Muscle layer of duodenum (tissue), 2 donors: Measurements from ENCODE around the gene PFKP.

Source experiments
- H3K27ac ChIP-seq: one replicate; pipeline ENCODE4 v1.7.0; 2013; ENCODE audit warnings: mild to moderate bottlenecking, low read length
- H3K27me3 ChIP-seq: one replicate; pipeline ENCODE4 v1.7.0; 2013; ENCODE audit warnings: low read depth, mild to moderate bottlenecking, control low read depth, low read length
- H3K36me3 ChIP-seq, 2 donors: one replicate each; pipeline ENCODE4 v1.7.0; 2013; ENCODE audit warnings: low read length in 2 of 2, control low read depth in 1 of 2, mild to moderate bottlenecking in 1 of 2; ENCODE audit not compliant: insufficient read depth in 2 of 2, control insufficient read depth in 1 of 2
- H3K4me1 ChIP-seq, 2 donors: one replicate each; pipeline ENCODE4 v1.7.0; 2013; ENCODE audit warnings: low read length in 2 of 2, mild to moderate bottlenecking in 2 of 2, control low read depth in 1 of 2, moderate library complexity in 1 of 2; ENCODE audit not compliant: insufficient read depth in 2 of 2, control insufficient read depth in 1 of 2
- H3K4me3 ChIP-seq, 2 donors: one replicate each; pipeline ENCODE4 v1.7.0; 2013; ENCODE audit warnings: low read length in 2 of 2, low read depth in 1 of 2, mild to moderate bottlenecking in 1 of 2
- H3K9me3 ChIP-seq, 2 donors: one replicate each; pipeline ENCODE4 v1.7.0; 2013; ENCODE audit warnings: low read length in 2 of 2, control low read depth in 1 of 2, mild to moderate bottlenecking in 1 of 2; ENCODE audit not compliant: control insufficient read depth in 1 of 2
- donor health status: healthy.

Gene PFKP

GRCh38 chr10:3062502-3063186, 4.7 kb upstream of the PFKP start:
- H3K27ac ChIP-seq, result no peak overlapping the region
- H3K9me3 ChIP-seq, result no peaks in the 10 kb centered on the region
- peaks cover 0 to 10% of the 10 kb centered on the region in 2 donors for H3K4me1 ChIP-seq
- peaks cover 5% of the 10 kb centered on the region for H3K27me3 ChIP-seq
- no peaks in the 10 kb centered on the region for H3K36me3 ChIP-seq
- H3K4me3 ChIP-seq, result no peak overlapping the region

- H3K27me3 ChIP-seq, result peaks cover 5% of the 10 kb centered on the region
- H3K27ac ChIP-seq, result no peak overlapping the region
- H3K4me3 ChIP-seq, result no peak overlapping the region
- no peaks in the 10 kb centered on the region for H3K9me3 ChIP-seq
- peaks cover 0 to 14% of the 10 kb centered on the region in 2 donors for H3K4me1 ChIP-seq
- H3K36me3 ChIP-seq, result no peaks in the 10 kb centered on the region
Measured at GRCh38 chr10:3064423-3064822, 2.9 kb upstream of the PFKP start.

- Histone ChIP-seq H3K27ac (no peak overlapping the region), H3K4me1 (peaks cover 0 to 20% of the 10 kb centered on the region in 2 donors), H3K36me3 (no peaks in the 10 kb centered on the region), H3K4me3 (no peak overlapping the region), H3K9me3 (no peaks in the 10 kb centered on the region), H3K27me3 (peaks cover 5% of the 10 kb centered on the region)
Measured at GRCh38 chr10:3065622-3066021, 1.7 kb upstream of the PFKP start.

GRCh38 chr10:3066317-3067117, 831 bp upstream of the PFKP start:
- peak overlapping the region in 1 of 2 donors; percentile 86 for H3K4me3 ChIP-seq
- no peaks in the 10 kb centered on the region for H3K36me3 ChIP-seq
- H3K27me3 ChIP-seq, result peaks cover 5% of the 10 kb centered on the region
- peaks cover 0 to 20% of the 10 kb centered on the region in 2 donors for H3K4me1 ChIP-seq
- H3K9me3 ChIP-seq, result no peaks in the 10 kb centered on the region
- no peak overlapping the region for H3K27ac ChIP-seq

GRCh38 chr10:3067859-3068179, 471 bp downstream of the PFKP start:
- H3K36me3 ChIP-seq, result no peaks in the 10 kb centered on the region
- H3K4me3 ChIP-seq, result peak overlapping the region; percentile 69 to 86
- H3K27me3 ChIP-seq, result peaks cover 5% of the 10 kb centered on the region
- H3K4me1 ChIP-seq, result peaks cover 0 to 21% of the 10 kb centered on the region in 2 donors
- H3K27ac ChIP-seq, result no peak overlapping the region
- H3K9me3 ChIP-seq, result no peaks in the 10 kb centered on the region

- no peaks in the 10 kb centered on the region for H3K9me3 ChIP-seq
- H3K4me1 ChIP-seq, result peaks cover 0 to 26% of the 10 kb centered on the region in 2 donors
- no peaks in the 10 kb centered on the region for H3K36me3 ChIP-seq
- peaks cover 5% of the 10 kb centered on the region for H3K27me3 ChIP-seq
- H3K27ac ChIP-seq, result no peak overlapping the region
- peak overlapping the region; percentile 69 to 86 for H3K4me3 ChIP-seq
Measured at GRCh38 chr10:3068201-3068967, 1.0 kb downstream of the PFKP start.

- Histone ChIP-seq H3K27me3 (peaks cover 5% of the 10 kb centered on the region), H3K36me3 (no peaks in the 10 kb centered on the region), H3K4me1 (peaks cover 0 to 31% of the 10 kb centered on the region in 2 donors), H3K27ac (no peak overlapping the region), H3K9me3 (no peaks in the 10 kb centered on the region), H3K4me3 (peak overlapping the region; percentile 69 to 86)
Measured at GRCh38 chr10:3068968-3069737, 1.8 kb downstream of the PFKP start.

- Histone ChIP-seq H3K4me3 (peak overlapping the region in 1 of 2 donors; percentile 86), H3K27ac (no peak overlapping the region), H3K36me3 (no peaks in the 10 kb centered on the region), H3K4me1 (peaks cover 0 to 35% of the 10 kb centered on the region in 2 donors), H3K27me3 (peaks cover 5% of the 10 kb centered on the region), H3K9me3 (no peaks in the 10 kb centered on the region)
Measured at GRCh38 chr10:3069876-3070275, 2.5 kb downstream of the PFKP start.

- H3K27ac ChIP-seq, result no peak overlapping the region
- H3K36me3 ChIP-seq, result no peaks in the 10 kb centered on the region
- H3K9me3 ChIP-seq, result no peaks in the 10 kb centered on the region
- peaks cover 0 to 29% of the 10 kb centered on the region in 2 donors for H3K4me1 ChIP-seq
- H3K4me3 ChIP-seq, result no peak overlapping the region
- no peaks in the 10 kb centered on the region for H3K27me3 ChIP-seq
Measured at GRCh38 chr10:3071405-3072198, 4.3 kb downstream of the PFKP start.

- H3K27ac ChIP-seq, result no peak overlapping the region
- H3K4me3 ChIP-seq, result no peak overlapping the region
- H3K36me3 ChIP-seq, result no peaks in the 10 kb centered on the region
- no peaks in the 10 kb centered on the region for H3K27me3 ChIP-seq
- H3K9me3 ChIP-seq, result no peaks in the 10 kb centered on the region
- H3K4me1 ChIP-seq, result peaks cover 0 to 25% of the 10 kb centered on the region in 2 donors
Measured at GRCh38 chr10:3072641-3073360, 5.5 kb downstream of the PFKP start.
